ENCODE data around the gene CLCN7.
A peak's percentile ranks its signal among the peaks of the same experiment; 100 is the strongest.

Gene CLCN7

DNA sequence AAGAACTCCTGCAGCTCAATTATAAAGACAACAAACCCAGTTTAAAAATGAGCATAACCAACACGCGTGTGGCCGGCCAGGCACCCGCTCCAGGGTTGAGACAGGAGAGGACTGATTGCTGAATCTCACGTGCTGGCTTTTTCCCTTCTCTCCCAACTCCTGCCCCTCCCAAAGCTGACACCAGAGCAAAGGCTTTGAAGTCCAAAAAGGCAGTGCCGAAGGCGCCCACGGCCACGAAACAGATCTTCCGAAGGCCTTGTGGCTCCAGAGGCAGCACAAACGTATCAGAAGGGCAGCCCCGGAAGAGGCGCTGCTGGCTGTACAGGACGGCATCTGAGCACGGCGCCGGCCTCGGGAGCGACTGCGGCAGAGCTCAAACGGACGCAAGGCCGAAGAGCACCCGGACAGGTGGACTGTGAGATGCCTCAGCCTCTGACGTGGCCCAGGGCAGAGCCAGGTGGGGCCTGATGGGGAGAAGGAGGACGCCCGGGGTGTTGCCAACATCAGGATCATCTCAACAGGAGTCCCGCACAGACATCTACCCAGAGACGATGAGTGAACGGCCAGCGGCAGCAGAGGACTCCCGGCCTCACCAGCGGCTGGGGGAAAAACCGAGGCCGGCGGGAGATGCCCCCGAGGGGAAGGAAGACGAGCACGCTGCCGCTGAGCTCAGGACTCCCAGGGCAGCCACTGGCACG, 10.5 kb downstream of the CLCN7 start:
- no peak for DNase-seq (ENCODE audit: low spot score)

DNA sequence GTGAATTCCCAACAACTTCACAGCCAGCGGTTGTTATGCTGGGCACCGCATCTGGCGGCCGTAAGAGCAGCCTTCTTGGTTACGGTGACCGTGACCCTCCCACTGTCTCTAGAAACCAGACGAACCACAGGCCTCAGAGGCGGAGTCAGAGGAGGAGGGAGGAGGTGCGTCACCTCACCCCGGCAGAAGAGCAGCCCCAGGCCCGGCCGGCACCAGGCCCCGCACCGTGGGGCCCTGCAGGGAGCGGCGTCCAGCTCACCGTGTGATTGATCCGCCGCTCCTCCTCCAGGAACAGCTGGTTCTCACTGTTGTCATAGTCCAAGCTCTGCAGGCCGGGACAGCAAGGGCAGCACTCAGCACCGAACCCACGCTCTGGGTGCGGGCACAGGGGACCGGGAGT, 13.7 kb downstream of the CLCN7 start:
- no peak for DNase-seq (ENCODE audit: low spot score)

DNA sequence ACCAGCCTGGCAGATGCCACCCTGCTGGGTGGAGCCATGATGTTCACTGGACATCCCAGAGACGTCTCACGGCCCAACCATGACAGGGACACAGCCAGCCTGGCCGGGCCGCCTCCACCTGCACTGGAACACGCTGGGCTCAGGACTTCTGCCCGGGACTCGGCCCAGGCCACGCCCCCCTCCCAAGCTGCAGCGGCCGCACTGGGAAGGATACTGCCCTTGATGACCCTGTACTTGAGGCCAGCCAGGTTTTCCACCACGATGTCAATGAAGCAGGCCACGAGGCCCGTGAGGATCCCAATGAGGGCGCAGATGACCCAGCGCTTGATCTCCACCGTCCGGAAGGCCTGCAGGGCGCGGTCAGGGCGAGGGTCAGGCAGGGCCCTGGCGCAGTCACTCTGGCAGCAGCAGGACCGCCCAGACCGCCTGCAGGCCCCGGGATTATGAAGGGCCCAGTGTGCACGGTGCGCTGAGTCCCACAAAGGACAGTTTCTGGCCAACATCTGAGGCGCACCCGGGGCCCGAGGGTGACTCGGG, 14.2 kb downstream of the CLCN7 start:
- DNase-seq (ENCODE audit: low spot score): no peak

DNA sequence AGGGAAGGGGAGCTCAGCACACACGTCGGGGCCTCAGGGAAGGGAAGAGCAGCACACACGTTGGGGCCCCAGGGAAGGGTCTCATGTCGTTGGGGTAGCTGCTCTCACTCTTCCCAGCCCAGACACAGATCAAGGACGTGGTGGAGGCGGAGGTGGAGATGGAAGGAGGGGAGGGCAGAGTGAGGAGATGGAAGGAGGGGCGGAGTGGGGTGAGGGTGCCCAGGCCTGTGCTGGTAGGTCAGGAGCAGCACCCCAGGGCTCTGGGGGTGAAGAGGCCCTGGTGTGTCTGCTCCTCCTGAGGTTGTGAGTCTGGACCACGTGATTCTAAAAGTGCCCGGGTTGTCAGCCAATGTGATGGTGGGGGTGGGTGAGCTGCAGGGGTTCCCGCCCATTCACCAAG, 14.9 kb downstream of the CLCN7 start:
- DNase-seq (ENCODE audit: low spot score): no peak

DNA sequence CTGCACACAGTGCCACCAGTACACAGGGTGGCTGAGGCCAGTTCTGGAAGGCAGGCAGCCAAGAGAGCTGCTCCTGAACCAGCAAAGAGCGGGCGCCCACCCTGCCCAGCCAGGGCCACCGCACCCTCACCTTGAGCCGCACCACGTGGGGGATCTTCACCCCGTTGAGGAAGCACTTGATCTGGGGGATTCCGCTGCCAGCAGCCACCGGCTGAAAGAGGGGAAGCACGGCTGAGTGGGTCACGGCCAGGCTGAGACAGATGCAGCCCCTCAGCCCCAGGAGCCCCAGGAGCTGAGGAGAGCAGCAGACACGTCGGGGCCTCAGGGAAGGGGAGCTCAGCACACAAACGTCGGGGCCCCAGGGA, 15.9 kb downstream of the CLCN7 start:
- no peak for DNase-seq (ENCODE audit: low spot score)

DNA sequence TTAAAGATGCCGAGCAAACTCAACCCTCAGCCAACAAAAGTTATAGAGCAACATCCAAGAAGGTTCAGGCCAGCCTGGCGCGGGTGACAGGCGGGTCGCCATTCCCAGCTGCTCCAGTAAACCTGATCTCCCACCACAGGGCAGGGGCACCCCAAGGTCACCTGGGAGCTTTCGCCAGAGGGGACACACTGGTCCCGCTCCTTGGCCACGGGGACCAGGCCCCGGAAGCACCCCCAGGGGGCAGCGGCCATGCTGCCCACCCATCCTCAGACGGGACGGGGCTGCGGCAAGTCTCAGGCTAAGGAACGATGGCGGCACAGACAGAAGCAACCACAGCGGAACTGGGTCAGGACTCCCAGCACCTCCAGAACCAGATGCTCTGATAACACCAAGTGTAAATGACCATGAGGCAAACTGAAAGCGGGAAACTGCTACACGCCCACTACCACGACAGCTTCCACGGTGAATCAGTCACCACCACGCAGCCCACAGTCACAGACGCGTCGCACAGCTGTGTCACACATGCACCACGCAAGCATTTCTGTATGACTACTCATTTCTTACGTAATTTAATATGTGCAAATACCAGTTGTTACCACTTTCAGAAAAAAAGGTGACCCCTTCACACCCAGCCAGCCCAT, 16.4 kb downstream of the CLCN7 start:
- peak; percentile 11 for DNase-seq (ENCODE audit: low spot score)

DNA sequence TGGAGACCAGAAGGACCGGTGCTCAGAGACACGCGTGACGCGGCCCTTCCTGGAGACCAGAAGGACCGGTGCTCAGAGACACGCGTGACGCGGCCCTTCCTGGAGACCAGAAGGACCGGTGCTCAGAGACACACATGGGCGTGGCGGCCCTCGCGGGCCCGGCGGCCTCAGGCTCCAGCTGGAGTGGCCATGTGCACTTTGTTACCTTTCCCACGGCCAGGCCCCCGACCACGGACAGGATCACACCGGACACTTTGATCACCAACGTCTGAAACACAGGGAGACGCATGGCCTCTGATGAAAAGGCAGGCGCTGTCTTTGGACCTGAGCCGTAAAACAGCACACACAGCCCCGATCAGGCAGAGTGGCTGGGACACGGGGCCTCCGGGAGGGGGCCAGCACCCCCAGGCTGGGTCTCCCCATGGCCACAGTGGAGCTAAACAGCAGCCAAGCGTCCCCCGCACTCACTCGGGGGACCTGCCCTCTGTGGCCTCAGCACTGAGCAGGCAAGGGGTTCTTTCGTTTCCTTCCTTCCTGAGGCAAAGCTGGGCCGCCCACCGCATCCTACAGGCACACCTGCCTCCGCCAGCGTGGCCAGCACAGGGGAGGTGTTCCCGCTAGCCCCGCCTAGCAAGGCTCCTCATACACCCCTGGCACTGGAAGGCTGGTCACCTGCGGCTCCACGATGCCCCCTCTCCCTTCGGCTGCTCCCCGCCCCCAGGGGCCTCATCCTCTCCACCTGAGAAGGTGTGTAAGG, 17.2 kb downstream of the CLCN7 start:
- no peak for DNase-seq (ENCODE audit: low spot score)

DNA sequence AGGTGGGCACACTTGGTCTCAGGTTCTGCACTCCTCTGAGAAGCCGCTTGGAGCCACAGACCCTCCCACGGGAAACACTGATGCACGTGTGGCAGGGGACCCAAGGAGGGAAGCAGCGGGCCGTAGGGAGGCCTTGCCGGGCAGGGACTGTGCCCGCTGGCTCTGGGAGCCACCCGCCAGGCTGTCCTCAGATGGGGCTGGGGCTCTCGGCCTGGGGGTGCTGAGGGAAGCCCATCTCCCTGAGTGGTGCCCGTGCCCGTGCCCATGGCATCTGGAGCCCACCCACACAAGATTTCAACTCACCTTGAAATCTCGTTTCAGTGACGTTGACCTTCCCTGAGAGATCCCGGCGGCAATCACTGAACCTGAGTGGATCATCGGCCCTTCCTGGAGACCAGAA, 17.9 kb downstream of the CLCN7 start:
- DNase-seq (ENCODE audit: low spot score): no peak

DNA sequence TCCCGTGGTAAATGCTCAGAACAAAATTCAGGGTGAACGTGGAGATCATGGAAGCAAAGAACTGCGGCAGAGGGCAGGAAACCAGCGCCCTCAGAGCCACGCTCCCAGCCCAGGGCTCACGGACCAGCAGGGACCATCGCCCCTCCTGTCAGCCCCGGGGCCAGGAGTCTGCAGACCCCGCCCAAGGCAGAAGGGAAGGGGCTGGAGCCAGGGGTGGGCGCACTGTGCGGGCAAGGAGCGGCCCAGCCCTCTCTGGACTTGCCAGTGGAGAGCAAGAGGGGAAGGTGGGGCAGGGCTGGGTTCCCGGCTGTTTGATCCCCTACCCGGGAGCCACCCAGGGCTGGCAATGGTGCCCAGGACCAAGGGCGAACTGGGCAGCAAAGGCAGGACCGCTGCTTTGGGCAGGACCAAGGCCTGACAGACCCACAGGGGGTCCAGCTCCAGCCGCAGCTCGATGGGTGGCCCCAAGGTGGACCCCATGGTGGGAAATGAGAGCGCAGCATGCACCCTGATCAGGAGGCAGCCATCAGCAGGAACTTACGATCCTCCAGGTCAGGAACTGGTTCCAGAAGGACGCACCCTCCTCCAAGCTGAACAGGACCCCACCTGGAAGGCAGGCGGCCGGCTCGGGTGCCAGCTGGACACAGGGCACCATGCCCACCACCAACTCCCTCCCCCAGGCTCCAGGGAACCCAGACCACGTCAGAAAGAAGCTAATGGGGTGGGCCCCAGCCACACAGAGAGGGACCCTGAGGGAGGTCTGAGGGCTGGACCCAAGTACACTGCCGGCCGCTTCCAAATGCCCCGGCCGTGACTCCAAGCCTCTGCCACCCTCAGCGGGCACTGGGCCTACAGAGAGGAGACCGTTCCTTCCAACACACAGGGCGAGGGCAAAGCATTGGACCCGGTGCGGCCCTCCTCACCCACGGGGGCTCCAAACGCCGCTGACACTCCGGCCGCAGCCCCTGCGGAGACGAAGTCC, 19.3 kb downstream of the CLCN7 start:
- no peak for DNase-seq (ENCODE audit: low spot score)

DNA sequence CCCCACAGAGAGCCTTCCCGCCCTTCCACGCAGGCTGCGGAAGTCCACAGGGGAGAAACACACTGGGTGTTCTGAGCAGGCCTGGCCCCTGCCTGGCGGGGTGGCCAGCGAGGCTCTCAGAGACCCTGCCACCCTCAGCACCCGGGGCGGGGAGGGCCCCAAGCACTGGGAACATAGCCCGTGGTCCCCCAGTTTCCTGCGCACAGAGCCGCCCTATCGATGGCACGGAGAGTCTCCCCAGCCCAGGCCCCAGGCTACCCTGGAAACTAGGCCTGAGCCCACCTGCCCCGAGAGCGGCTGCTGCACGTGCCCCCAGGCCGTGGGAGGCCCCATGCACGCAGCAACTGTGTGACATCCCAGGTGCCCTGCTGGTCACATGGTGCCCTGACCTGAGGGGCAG, 20.3 kb downstream of the CLCN7 start:
- no peak for DNase-seq (ENCODE audit: low spot score)

DNA sequence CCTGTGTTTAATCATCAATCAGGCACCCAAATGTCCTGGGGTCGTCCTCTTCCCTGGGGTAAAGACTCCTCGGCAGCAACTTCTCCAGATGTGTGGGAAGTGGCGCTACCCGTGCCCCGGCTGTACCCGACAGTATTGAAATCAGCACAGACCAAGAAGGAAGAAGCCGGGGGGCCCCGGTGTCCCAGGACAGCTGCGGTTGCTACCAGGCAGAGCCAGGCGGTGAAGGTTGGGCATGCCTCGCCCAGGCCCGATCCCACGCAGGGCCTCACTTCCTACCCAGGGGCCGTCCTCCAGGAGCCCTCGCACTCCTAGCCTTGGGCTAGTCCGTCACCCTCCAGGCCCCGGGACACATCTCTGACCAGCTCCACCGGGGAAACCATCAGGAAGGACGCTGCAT, 21.5 kb downstream of the CLCN7 start:
- no peak for DNase-seq (ENCODE audit: low spot score)

DNA sequence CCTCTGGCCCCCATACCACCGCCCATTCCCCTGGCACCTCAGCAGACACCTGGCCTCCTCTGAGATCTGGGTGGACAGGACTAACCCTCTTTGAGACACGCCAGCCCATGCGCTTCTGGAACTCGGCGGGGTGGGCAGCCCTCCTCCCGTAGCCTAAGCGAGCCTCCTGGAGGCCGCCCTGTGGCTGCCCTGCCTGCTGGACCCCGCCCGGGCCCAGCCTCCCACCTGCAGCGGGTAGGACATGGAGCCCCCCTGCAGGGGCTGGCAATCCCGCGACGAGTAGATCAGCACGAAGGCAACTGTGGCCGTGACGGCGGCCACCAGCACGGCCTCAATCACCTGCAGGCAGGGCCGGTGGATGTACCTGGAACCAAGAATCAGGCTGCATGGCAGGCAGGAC, 22.3 kb downstream of the CLCN7 start:
- no peak for DNase-seq (ENCODE audit: low spot score)

DNA sequence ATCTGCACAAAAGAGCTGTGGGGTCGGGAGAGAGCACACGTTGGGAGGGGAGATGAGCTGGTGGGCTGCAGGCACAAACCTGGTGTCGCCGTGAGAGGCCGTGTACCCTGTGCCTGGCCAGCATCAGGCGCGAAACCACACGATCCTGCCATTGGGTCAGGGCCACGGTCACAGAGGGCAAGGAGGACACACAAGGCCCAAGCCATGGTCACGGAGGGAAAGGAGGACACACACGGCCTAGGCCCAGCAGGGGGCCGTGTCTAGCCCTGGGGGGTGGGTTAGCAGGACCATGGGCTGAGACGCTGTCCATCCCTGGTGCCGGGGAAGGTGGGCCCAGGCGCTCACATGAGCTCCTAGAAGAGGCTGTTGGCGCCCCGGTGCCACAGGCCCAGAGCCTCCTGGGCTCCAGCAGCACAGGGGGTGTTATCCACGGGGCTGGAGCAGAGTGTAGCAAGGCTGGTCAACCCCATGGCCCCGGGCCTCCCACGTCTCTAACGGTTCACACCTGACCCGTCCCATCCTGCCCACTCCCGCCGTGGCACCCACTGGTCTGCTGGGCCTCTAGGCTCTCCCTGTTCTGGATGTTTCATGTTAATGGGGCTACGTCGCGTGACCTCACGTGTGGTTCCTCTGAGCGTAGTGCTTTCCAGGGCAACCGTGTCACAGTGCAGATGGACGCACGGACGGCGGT, 23.0 kb downstream of the CLCN7 start:
- no peak for DNase-seq (ENCODE audit: low spot score)

DNA sequence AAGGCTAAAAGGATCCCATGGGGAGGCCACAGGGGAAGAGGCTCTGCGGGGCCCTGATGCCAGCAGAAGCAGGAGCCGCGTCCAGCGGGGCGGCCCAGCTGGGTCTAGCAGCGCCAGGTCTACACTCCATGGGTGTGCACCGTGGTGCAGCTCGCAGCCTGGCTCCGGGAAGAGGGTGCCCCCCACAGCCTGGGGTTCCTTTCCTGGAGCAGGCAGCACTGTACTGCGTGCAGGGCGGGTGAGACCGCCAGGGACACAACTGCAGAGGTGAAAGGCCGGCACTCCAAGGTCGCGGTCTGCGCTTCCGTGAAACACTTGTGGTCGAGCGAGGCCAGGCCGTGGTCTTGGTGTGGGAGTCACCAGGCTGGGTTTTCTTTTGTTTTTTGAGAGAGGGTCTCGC, 24.0 kb downstream of the CLCN7 start:
- DNase-seq (ENCODE audit: low spot score): no peak

DNA sequence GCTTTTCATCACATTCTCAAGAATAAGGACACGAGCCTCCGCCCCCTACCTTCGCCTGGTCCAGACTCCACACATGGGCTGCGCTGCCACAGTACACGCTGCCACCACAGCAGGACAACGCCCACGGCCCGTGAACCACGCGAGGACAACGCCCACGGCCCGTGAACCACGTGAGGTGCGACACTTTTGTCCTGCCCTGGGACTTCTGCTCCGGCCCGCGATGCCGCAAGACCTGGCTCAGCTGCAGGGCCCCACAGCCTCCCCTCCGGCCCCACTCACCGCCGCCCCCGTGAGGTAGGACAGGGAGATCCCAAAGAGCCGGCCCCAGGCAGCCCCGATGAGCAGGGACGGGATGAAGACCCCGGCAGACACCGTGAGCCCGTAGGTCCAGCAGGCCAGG, 24.6 kb downstream of the CLCN7 start:
- DNase-seq (ENCODE audit: low spot score): no peak

DNA sequence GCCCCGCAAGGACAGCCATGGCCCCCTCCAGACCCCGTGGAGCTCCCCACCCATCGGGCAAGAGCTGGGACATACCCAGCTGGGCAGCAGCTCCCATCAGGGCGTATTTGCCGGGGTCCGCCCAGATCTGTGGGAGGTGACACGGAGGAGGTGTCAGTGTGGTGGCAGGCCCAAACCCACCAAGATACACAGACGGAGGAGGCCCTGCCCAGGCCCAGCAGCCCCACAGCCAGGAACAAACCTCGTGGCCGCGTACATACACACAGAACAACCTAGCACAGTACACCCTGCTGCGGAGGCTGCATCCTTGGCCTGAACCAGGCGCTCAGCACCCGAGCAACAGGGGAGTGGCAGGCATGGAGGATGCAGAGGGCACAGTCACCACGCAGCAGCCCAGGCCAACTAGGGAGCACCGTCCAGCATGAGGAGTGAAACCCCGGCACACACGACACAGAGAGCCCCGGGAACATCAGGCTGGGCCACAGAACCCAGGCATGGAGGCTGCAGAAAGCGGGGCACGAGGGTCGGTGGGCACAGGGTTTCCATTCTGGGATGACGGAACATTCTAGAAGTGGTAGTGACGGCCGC, 25.5 kb downstream of the CLCN7 start:
- no peak for DNase-seq (ENCODE audit: low spot score)

DNA sequence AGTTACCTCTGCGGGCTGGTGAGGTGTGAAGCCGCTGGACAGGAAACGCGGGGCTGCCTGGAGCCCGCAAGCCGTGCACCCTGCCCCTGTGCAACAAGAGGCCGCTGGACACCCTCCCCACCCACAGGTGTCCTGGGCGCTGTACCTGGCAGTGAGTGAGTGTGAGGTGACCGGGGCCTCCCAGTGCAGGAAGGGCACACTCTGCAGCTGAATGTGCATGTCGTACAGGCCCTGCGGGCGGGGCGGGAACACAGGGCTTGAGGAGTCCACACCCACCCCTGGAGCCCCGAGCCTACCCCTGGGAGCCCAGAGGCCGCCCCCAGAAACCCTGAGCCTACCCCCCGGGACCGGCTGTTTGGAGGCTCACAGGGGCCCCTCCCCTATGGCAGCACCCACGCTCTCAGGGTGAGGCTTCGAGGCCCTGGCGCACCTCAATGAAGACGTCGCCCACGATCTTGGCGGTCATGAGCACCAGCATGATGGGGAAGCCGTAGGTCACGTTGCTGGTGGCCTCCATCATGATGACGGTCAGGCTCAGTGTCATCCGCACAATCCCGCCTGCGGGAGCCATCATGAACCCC, 26.2 kb downstream of the CLCN7 start:
- no peak for DNase-seq (ENCODE audit: low spot score)

DNA sequence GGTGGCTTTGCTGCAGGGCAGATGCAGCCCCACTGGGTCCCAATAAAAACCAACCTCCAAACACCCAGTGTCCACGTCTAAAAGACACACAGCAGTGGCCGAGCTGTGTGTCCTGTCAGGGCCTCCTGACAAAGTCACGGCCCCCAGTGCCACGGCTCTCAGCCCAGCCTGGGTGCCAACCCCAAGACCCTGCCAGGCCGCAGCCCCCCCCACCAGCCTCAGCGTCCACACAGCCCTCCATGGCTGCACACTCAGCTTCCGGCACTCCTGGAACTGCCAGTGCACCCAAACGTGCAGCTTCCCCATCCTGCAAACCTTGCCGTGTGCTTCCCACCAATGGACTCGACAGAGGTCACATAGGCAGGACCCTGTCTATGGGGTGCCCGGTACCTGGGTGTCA, 26.9 kb downstream of the CLCN7 start:
- no peak for DNase-seq (ENCODE audit: low spot score)

DNA sequence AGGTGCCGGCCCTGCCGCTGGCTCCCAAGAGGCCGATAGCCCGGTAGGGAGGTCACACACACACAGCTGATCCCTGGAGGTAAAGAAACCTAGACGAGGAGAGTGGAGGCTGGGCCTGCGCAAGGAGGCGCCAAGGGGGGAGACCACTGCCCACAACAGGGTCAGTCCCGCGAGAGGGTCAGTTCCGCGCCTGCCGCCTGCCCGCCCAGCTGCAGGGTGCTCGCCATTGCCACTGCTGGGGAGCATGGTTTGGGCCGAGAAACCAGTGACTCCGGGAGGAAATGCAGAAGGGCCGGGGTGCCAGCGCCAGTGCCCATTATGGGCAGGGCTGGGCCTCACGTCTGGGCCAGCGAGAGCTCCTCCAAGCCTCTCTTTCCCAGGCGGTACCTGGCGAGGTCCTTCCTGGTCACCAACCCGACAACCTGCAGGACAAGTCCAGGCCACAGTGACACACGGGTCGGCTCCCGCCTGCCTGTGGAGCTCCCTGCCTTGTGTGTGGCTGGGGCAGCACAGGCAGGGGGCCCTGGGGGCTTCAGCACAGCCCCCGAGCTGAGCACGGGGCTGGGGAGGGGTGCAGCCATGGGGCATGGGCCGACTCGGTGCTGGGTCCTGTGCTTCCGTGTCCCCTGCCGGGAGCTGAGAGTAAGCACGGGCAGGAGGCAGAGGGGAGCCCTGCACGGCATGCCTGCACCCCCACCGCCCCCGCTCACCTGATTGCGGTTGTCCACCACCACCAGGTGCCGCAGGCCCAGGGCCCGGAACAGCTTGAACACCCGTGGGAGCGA, 28.3 kb downstream of the CLCN7 start:
- DNase-seq (ENCODE audit: low spot score): no peak
